Mucosa of gallbladder (tissue), 1 donor: ENCODE data around the gene SP1. TPM values are rescaled to one million over a fixed set of nuclear protein-coding genes. Genes with fewer than 3 reads are reported as not detected.
"Not testable (repeated sequence)": the region's sequence is repeated elsewhere in the genome, so short reads cannot be mapped to it uniquely, and the experiment has no call there.

ENCODE experiments used
- DNase-seq: peaks from one replicate; pipeline ENCODE4 v3.0.0-alpha.2; 2020; ENCODE audit warnings: low spot score
- total RNA-seq: library from RNA; stranded (reverse); gene quantifications from one replicate; pipeline ENCODE4 v1.2.1, GENCODE V29; 2021
- donor health status: DM: no; HTN: no; CAD: no.

Gene SP1
- total RNA-seq, 1 donor from 2014 or later, result 104 TPM

GRCh38 chr12:53413485-53414204, 33.7 kb downstream of the SP1 start:
- DNase-seq, result no peak

DNA sequence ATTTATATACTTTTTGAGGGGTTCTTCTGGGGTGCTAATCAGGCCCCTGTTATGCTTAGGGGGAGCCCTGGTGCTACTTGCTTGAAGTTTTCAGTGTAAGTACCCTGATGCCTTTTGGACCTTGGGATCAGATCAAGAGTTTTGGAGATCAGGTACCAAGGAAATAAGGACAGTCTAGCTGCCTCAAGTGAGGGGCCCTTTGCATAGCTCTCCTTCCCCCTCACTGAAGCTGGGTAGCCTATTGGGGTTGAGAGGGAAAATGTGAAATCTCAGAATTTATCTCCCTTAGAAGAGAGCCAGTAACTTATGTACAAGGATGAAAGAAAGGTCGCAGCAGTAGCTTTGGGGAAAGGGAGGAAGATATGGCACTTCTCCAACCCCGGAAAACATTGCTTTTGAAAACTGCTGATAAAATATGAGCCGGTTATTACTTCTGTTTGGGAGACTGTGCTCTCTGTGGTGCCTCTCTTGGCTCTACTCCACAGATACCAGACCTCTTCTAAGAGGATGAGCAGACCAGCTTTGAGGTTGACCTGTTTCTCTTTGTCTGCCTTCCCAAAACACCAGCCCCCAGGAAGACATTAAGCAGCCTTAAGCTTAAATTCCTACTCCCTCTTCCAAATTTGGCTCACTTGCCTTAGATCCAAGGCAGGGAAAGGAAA, 34.9 kb downstream of the SP1 start:
- DNase-seq, result peak; percentile 15

DNA sequence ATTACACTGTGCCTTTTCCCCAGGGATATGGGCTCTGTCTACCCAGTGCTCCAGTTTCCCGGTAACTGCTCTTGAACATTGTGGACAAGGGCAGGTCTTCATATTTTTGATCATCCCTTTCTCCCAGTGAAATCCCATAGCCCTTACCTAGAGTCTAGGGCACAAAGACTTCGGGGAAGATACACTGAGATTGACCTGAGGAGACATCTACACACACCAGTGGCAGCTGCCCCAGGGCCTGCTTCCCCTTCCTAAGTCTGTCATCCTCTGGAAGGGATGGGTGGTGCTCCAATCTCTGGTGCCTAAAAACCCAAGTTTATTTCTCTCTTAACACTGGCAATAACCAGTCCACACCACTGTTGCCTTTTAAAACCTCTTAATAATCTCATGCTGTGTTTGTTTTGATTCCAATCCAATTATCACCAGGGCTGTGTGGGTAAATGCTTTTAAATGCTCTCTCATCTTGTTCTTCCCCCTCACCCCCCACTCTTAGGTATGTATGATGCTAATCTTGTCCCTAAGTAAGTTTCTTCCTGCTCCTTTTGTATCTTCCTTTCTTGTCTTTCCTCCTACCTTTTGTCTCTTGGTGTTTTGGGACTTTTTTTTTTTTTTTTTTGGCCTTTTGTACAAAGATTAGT, 35.9 kb downstream of the SP1 start:
- not testable (repeated sequence) for DNase-seq

- not testable (repeated sequence) for DNase-seq
These were observed 37.4 kb downstream of the SP1 start for GRCh38 chr12:53417291-53417816.

DNA sequence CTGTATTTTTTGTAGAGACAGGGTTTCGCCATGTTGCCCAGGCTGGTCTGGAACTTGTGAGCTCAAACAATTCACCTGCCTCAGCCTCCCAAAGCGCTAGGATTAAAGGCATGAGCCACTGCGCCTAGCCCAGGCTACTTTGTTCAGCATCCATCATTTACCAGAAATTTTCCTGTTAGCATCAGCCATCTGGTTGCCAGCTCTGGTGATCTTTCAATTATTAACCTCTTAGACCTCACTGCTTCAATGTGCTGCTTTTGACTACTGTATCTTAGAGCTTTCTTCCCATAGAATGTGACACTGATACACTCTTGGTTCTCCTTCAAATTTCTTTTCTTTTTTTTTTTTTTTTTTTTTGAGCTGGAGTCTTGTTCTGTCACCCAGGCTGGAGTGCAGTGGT, 38.2 kb downstream of the SP1 start:
- DNase-seq, result no peak

DNA sequence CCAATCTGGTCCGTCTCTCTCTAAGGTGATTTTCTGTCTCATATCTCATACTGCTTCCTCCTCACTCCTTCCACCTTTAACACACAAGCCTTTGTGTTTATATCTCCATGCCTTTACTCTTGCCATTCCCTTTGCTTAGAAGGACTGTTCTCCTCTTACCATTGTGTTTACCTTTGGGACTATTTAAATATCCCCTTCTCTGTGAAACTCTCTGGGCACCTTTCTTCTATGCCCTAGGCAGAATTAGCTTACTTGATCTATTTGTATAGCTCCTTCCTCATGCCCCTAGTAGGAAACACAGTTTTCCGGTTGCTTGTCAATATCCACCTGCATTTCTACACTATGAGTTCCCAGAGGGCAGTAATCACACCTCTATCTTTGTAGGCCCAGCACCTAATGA, 39.8 kb downstream of the SP1 start:
- DNase-seq, result no peak

GRCh38 chr12:53422247-53422646, 42.3 kb downstream of the SP1 start:
- DNase-seq, result not testable (repeated sequence)

DNA sequence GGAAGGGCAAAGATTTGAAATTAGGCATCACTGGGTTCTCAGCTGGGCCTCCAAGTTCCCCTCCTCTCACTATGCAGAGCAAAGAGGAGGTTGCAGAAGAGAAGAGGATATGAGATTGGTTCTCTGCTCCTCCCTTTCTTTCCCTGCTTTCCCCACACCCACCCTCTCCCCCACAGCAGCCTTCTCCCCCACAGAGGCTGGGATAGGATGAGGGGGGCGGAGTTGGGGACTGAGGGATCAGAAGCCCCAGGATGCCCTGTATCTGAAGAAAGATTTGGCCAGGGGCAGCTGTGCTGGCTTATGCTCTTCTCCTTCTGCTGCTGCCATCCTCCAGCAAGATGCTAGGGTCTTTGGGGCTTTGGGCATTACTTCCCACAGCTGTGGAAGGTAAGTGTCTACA, 43.6 kb downstream of the SP1 start, which contains the start of gene AMHR2:
AMHR2 (plus strand) TSS at position 259 of the 400 bp plus-strand sequence; CDS start at position 339, 80 bp downstream.
- DNase-seq, result no peak

GRCh38 chr12:53424626-53425514, 44.9 kb downstream of the SP1 start:
- no peak for DNase-seq

GRCh38 chr12:53425515-53426150, 45.7 kb downstream of the SP1 start:
- no peak for DNase-seq

GRCh38 chr12:53427905-53428594, 48.1 kb downstream of the SP1 start:
- no peak for DNase-seq

- DNase-seq, result no peak
These were observed 48.8 kb downstream of the SP1 start for GRCh38 chr12:53428741-53429140.

- DNase-seq, result no peak
These were observed 50.1 kb downstream of the SP1 start for GRCh38 chr12:53430116-53430515.

- no peak for DNase-seq
These were observed 51.2 kb downstream of the SP1 start for GRCh38 chr12:53431187-53431586.

GRCh38 chr12:53435326-53435725, 55.4 kb downstream of the SP1 start:
- not testable (repeated sequence) for DNase-seq

- not testable (repeated sequence) for DNase-seq
These were observed 59.6 kb downstream of the SP1 start for GRCh38 chr12:53439582-53439981.

- DNase-seq, result peak; percentile 100
These were observed 61.3 kb downstream of the SP1 start, which contains the start of gene PRR13 for GRCh38 chr12:53441040-53441833. Gene PRR13, plus strand, starts transcription at chr12:53441734. Its CDS starts 981 bp downstream, at chr12:53442715.

- peak; percentile 40 for DNase-seq
These were observed 64.0 kb downstream of the SP1 start for GRCh38 chr12:53443955-53444354.

DNA sequence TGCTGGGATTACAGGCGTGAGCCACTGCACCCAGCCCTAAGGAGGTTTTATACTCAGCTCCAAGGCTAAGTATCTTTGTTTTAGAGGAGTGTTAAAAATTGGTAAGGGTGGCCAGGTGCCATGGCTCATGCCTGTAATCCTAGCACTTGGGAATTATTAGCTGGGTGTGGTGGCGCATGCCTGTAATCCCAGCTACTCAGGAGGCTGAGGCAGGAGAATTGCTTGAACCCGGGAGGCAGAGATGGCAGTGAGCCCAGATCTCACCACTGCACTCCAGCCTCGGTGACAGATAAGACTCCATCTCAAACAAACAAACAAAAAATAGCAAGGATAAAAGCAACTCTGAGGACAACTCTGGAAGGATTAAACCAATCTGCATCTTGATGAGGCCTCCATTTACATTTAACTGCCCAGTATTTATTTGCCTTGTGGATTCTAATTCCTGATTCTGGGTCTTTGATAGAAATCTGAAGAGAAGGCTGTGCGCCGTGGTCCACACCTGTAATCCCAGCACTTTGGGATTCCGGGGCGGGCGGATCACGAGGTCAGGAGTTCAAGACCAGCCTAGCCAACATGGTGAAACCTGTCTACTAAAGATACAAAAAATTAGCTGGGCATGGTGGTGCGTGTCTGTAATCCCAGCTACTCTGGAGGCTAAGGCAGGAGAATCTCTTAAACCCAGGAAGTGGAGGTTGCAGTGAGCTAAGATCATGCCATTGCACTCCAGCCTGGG, 64.8 kb downstream of the SP1 start:
- not testable (repeated sequence) for DNase-seq
